SK-N-SH (cell line): ENCODE data around the gene MPV17. TPM values are rescaled to one million over a fixed set of nuclear protein-coding genes. Genes with fewer than 3 reads are reported as not detected.

Source experiments
- CTCF ChIA-PET: fragments of 300-600, 350-600 bp; formaldehyde crosslinking; extraction: SDS; loops from one replicate; lab custom pipeline; 2021; lab: Yijun Ruan, JAX
- POLR2A ChIA-PET: fragments of 350-600 bp; sonication (Branson Sonifier 250); formaldehyde crosslinking; extraction: SDS; loops from one replicate; lab custom pipeline; 2020; ENCODE audit warnings: antibody characterized with exemption, inconsistent platforms; lab: Yijun Ruan, JAX
- DNase-seq: peaks from one replicate; pipeline ENCODE4 v3.0.0; 2012
- H2AFZ ChIP-seq: fragments of 200-600 bp; sonication (generic); 2 replicates; pipeline ENCODE4 v1.8.1; 2016; ENCODE audit warnings: antibody characterized with exemption, mild to moderate bottlenecking, low read depth
- H3F3A ChIP-seq: fragments of 200-600 bp; sonication (generic); replicated peaks from 2 replicates; pipeline ENCODE3; 2016; ENCODE audit warnings: antibody characterized with exemption, mild to moderate bottlenecking; ENCODE audit not compliant: insufficient read depth
- H3K27ac ChIP-seq, 2 experiments: fragments of 200-500 bp in 1 of 2; fragments of 200-600 bp in 1 of 2; sonication (Bioruptor generic) in 1 of 2; sonication (generic), shearing (Covaris generic) in 1 of 2; 2 replicates each; pipeline versions ENCODE4 v1.5.1 to v1.6.1; 2014 to 2016; ENCODE audit warnings: low read depth in 2 of 2, inconsistent platforms in 1 of 2, low read length in 1 of 2, mild to moderate bottlenecking in 1 of 2, mixed read lengths in 1 of 2
- H3K27me3 ChIP-seq: fragments of 200-600 bp; sonication (generic), shearing (Covaris generic); 2 replicates; pipeline ENCODE4 v1.6.1; 2016; ENCODE audit warnings: mixed run types; ENCODE audit not compliant: insufficient read depth
- H3K36me3 ChIP-seq, 2 experiments: fragments of 200-500 bp in 1 of 2; fragments of 200-600 bp in 1 of 2; sonication (Bioruptor generic) in 1 of 2; sonication (generic) in 1 of 2; replicated peaks in 1 of 2; 2 replicates each; pipeline versions ENCODE3 to v1.5.1; 2014 to 2016; ENCODE audit warnings: low read length in 1 of 2, mild to moderate bottlenecking in 1 of 2; ENCODE audit not compliant: insufficient read depth in 2 of 2, control insufficient read depth in 1 of 2
- H3K4me1 ChIP-seq, 2 experiments: fragments of 200-500 bp in 1 of 2; fragments of 200-600 bp in 1 of 2; sonication (Bioruptor generic) in 1 of 2; sonication (generic), shearing (Covaris generic) in 1 of 2; 2 replicates each; pipeline versions ENCODE4 v1.5.1 to v1.6.1; 2014 to 2016; ENCODE audit warnings: low read depth in 1 of 2, low read length in 1 of 2, mixed run types in 1 of 2; ENCODE audit not compliant: insufficient read depth in 2 of 2, control insufficient read depth in 1 of 2
- H3K4me2 ChIP-seq: fragments of 200-600 bp; sonication (generic), shearing (Covaris generic); 2 replicates; pipeline ENCODE4 v1.6.1; 2017; ENCODE audit warnings: mixed run types
- H3K4me3 ChIP-seq, 2 experiments: fragments of 200-500 bp in 1 of 2; fragments of 200-600 bp in 1 of 2; sonication (Bioruptor generic) in 1 of 2; sonication (generic), shearing (Covaris generic) in 1 of 2; 2 replicates each; pipeline versions ENCODE4 v1.5.1 to v1.8.1; 2014 to 2016; ENCODE audit warnings: low read depth in 2 of 2, inconsistent platforms in 1 of 2, low read length in 1 of 2, mild to moderate bottlenecking in 1 of 2, mixed read lengths in 1 of 2, moderate library complexity in 1 of 2
- H3K79me2 ChIP-seq: fragments of 200-600 bp; sonication (generic); 2 replicates; pipeline ENCODE4 v1.8.1; 2017; ENCODE audit warnings: mild to moderate bottlenecking; ENCODE audit not compliant: insufficient read depth
- H3K9ac ChIP-seq: fragments of 200-600 bp; sonication (generic); 2 replicates; pipeline ENCODE4 v1.6.1; 2017; ENCODE audit warnings: mixed run types
- H3K9me2 ChIP-seq: fragments of 200-600 bp; sonication (generic); 2 replicates; pipeline ENCODE4 v1.6.1; 2017; ENCODE audit warnings: mixed run types
- H3K9me3 ChIP-seq: fragments of 200-600 bp; sonication (generic); 2 replicates; pipeline ENCODE4 v1.6.1; 2017; ENCODE audit warnings: mixed run types, mild to moderate bottlenecking, moderate library complexity
- H4K20me1 ChIP-seq: fragments of 200-600 bp; sonication (generic); 2 replicates; pipeline ENCODE4 v1.6.1; 2017; ENCODE audit warnings: mild to moderate bottlenecking, mixed run types; ENCODE audit not compliant: insufficient read depth
- FOSL2 ChIP-seq: IDR thresholded peaks from 2 replicates; pipeline ENCODE4 v1.4.0; 2012; ENCODE audit warnings: low read depth, mild to moderate bottlenecking, moderate library complexity, borderline replicate concordance
- FOXJ3 ChIP-seq: sonication (generic); formaldehyde crosslinking; IDR thresholded peaks from 2 replicates; pipeline ENCODE4 v1.5.1; 2020; ENCODE audit warnings: mild to moderate bottlenecking, missing genetic modification reagents
- MAX ChIP-seq: IDR thresholded peaks from 2 replicates; pipeline ENCODE4 v1.4.0; 2012; ENCODE audit warnings: low read depth
- MXI1 ChIP-seq: IDR thresholded peaks from 2 replicates; pipeline ENCODE4 v1.6.1; 2012; ENCODE audit warnings: mild to moderate bottlenecking, low read depth, low read length, improper control_type of control experiment
- NFIC ChIP-seq: IDR thresholded peaks from 2 replicates; pipeline ENCODE4 v1.4.0; 2012; ENCODE audit warnings: borderline replicate concordance
- PBX3 ChIP-seq: IDR thresholded peaks from 2 replicates; pipeline ENCODE4; 2012
- SIN3A ChIP-seq: IDR thresholded peaks from 2 replicates; pipeline ENCODE4 v1.6.1; 2012; ENCODE audit warnings: low read depth, mild to moderate bottlenecking, low read length, moderate library complexity, borderline replicate concordance
- WGBS: methylation state at CpG from one replicate; pipeline ENCODE4 v1.1.6; 2017; ENCODE audit warnings: low lambda C conversion rate; 5-methylcytosine and 5-hydroxymethylcytosine counted together
- polyA plus RNA-seq, 3 experiments: library from polyadenylated mRNA; depleted of rRNA; stranded (reverse); fragments of >200 nt; gene quantifications; 2 replicates each; pipeline ENCODE4 v1.2.3, GENCODE V29; 2012

Gene MPV17
- polyA plus RNA-seq, 1 of the 3 experiments (the other 2 are of a cell fraction) = 255 TPM

GRCh38 chr2:27324720-27325119 is 1.8 kb upstream of the MPV17 start:
- no peak overlapping the region for H3K4me2 ChIP-seq
- POLR2A ChIA-PET = interaction anchor here (0.5 to 1.0 kb wide), 2 partner anchors 9 to 161 kb away, joined by 3 read pairs; no protein-coding TSS in a partner anchor

GRCh38 chr2:27323596-27324285 is 844 bp upstream of the MPV17 start:
- H3F3A ChIP-seq = peaks cover 13% of the 10 kb centered on the region
- H3K4me2 ChIP-seq = peak overlapping the region; percentile 93
- no peaks in the 10 kb centered on the region for H3K9me2 ChIP-seq
- H3K4me1 ChIP-seq = peaks cover 9 to 23% of the 10 kb centered on the region in 2 experiments; a peak in 3 of 4 replicates
- ChIA-PET CTCF (interaction anchor here (0.6 to 2.8 kb wide), 9 partner anchors 15 to 273 kb away, joined by 3 to 13 read pairs (median 3); partner anchors contain the start of genes EIF2B4 and UCN), POLR2A (interaction anchor here (0.7 to 2.8 kb wide), 8 partner anchors 8 to 86 kb away, joined by 3 to 16 read pairs (median 5); partner anchors contain the start of genes EIF2B4, GTF3C2 and PPM1G)
- H3K79me2 ChIP-seq = peaks cover 28% of the 10 kb centered on the region; the same call in 1 of the 2 replicates
- H3K4me3 ChIP-seq = peak overlapping the region; percentile 76 to 93
- DNase-seq = no peak
- H3K9me3 ChIP-seq = no peaks in the 10 kb centered on the region
- H3K27ac ChIP-seq = peak overlapping the region; percentile 90 to 98
- no peaks in the 10 kb centered on the region for H3K27me3 ChIP-seq
- peak overlapping the region; percentile 68 for H2AFZ ChIP-seq
- peak overlapping the region; percentile 90 for H3K9ac ChIP-seq
- peaks cover 9 to 30% of the 10 kb centered on the region in 2 experiments for H3K36me3 ChIP-seq
- H4K20me1 ChIP-seq = no peaks in the 10 kb centered on the region
- WGBS = 12% methylated on average over 5 of the region's 5 CpGs
- TF ChIP-seq MAX (no peak), NFIC (no peak), SIN3A (peak; percentile 44; the same call in 1 of the 2 replicates)

More at GRCh38 chr2:27324720-27325119, 1.8 kb upstream of the MPV17 start:
- Histone ChIP-seq H4K20me1 (no peaks in the 10 kb centered on the region), H3K79me2 (peaks cover 20% of the 10 kb centered on the region; the same call in 1 of the 2 replicates), H3K4me1 (peaks cover 9 to 23% of the 10 kb centered on the region in 2 experiments; a peak in 3 of 4 replicates), H3K9me3 (no peaks in the 10 kb centered on the region), H3K9me2 (no peaks in the 10 kb centered on the region), H3K27ac (no peak overlapping the region), H3K9ac (no peak overlapping the region), H3F3A (peaks cover 13% of the 10 kb centered on the region), H3K36me3 (peaks cover 13 to 39% of the 10 kb centered on the region in 2 experiments), H3K27me3 (no peaks in the 10 kb centered on the region), H2AFZ (no peak overlapping the region), H3K4me3 (no peak overlapping the region)
- no peak for TF ChIP-seq FOSL2
- no peak for TF ChIP-seq PBX3
- TF ChIP-seq FOXJ3 (CRISPR knock-in tag) = no peak
- no peak for TF ChIP-seq NFIC
- TF ChIP-seq MXI1 = no peak
- no peak for DNase-seq
- 93% methylated on average over 5 of the region's 5 CpGs for WGBS
- CTCF ChIA-PET = interaction anchor here (1.0 to 2.8 kb wide), 4 partner anchors 16 to 45 kb away, joined by 3 to 13 read pairs (median 4); partner anchors contain the start of genes EIF2B4 and UCN
